Esophagus muscularis mucosa (tissue), 4 donors: ENCODE measurements around the gene UNC5CL. TPM values are rescaled to one million over a fixed set of nuclear protein-coding genes. Genes with fewer than 3 reads are reported as not detected.
"Not testable (repeated sequence)": the region's sequence is repeated elsewhere in the genome, so short reads cannot be mapped to it uniquely, and the experiment has no call there.

Experiments used
- DNase-seq: peaks from one replicate; pipeline ENCODE4 v3.0.0-alpha.2; 2017; ENCODE audit errors: extremely low spot score
- H3K27ac ChIP-seq, 4 donors: fragments of 200-600 bp; sonication (generic); replicated peaks in 1 of 4; 1 replicate in 3 of 4; 2 replicates in 1 of 4; pipeline ENCODE4 v1.5.1; 2016 to 2019; ENCODE audit warnings: mild to moderate bottlenecking in 1 of 4
- H3K27me3 ChIP-seq, 4 donors: fragments of 200-600 bp; sonication (generic); one replicate each; pipeline versions ENCODE4 v1.5.1 to v1.6.0; 2016 to 2019
- H3K36me3 ChIP-seq, 4 donors: fragments of 200-600 bp; sonication (generic); one replicate each; pipeline ENCODE4 v1.5.1; 2016 to 2019
- H3K4me1 ChIP-seq, 4 donors: fragments of 200-600 bp; sonication (generic); one replicate each; pipeline ENCODE4 v1.5.1; 2016 to 2019
- H3K4me3 ChIP-seq, 4 donors: fragments of 200-600 bp; sonication (generic); 1 replicate in 2 of 4; 2 replicates in 2 of 4; pipeline ENCODE4 v1.5.1; 2016 to 2019; ENCODE audit warnings: mild to moderate bottlenecking in 4 of 4, moderate library complexity in 1 of 4
- H3K9me3 ChIP-seq, 4 donors: fragments of 200-600 bp; sonication (generic); 1 replicate in 3 of 4; 2 replicates in 1 of 4; pipeline ENCODE4 v1.5.1; 2016 to 2019
- CTCF ChIP-seq, 3 experiments: fragments of 200-600 bp in 2 of 3; fragments of 450-650 bp in 1 of 3; sonication (generic) in 2 of 3; IDR thresholded peaks; one replicate each; pipeline ENCODE4 v1.5.1; 2017 to 2019; ENCODE audit warnings: antibody characterized with exemption in 3 of 3, mild to moderate bottlenecking in 2 of 3, moderate library complexity in 1 of 3
- EP300 ChIP-seq: sonication (generic); formaldehyde crosslinking; IDR thresholded peaks from one replicate; pipeline ENCODE4 v1.6.1; 2017; ENCODE audit warnings: antibody characterized with exemption
- POLR2A ChIP-seq: fragments of 450-650 bp; IDR thresholded peaks from one replicate; pipeline ENCODE4 v1.6.1; 2017; ENCODE audit warnings: antibody characterized with exemption, moderate library complexity, mild to moderate bottlenecking, low read depth
- POLR2AphosphoS5 ChIP-seq, 2 donors: sonication (generic); formaldehyde crosslinking; IDR thresholded peaks; one replicate each; pipeline ENCODE4 v1.6.1; 2017; ENCODE audit warnings: antibody characterized with exemption in 2 of 2
- WGBS: methylation state at CpG from one replicate; pipeline ENCODE4 v1.1.5; 2018; 5-methylcytosine and 5-hydroxymethylcytosine counted together
- intact Hi-C: fragments of 100-400 bp; cut with DNase I; formaldehyde crosslinking; loops from one replicate; pipeline ENCODE4 v1.15.1; 2023
- total RNA-seq, 4 donors: library from RNA; depleted of rRNA; stranded (reverse); fragments of >200 nt; gene quantifications; one replicate each; pipeline versions ENCODE4 v1.1.0 to v1.2.1, GENCODE V29; 2016

Gene UNC5CL
- total RNA-seq, 4 donors from 2014 or later: 0.33 to 0.83 (median 0.60) TPM

GRCh38 chr6:41017663-41018062 lies 21.4 kb downstream of the UNC5CL start:
- Histone ChIP-seq H3K27ac (no peak overlapping the region), H3K36me3 (no peaks in the 10 kb centered on the region), H3K27me3 (no peaks in the 10 kb centered on the region), H3K9me3 (no peaks in the 10 kb centered on the region), H3K4me3 (no peak overlapping the region), H3K4me1 (peaks cover 0 to 4% (median 0%) of the 10 kb centered on the region in 4 donors)
- WGBS: no CpG with 5 or more reads among the region's 1 CpG
- TF ChIP-seq EP300 (no peak), POLR2AphosphoS5 (IDR thresholded peaks at IDR 0.05) (no peak), CTCF (IDR thresholded peaks at IDR 0.05) (no peak), POLR2A (no peak)
- intact Hi-C loops: no loop called here
- DNase-seq: no peak

- 98% methylated on average over 5 of the region's 5 CpGs for WGBS
- intact Hi-C loops: not testable (repeated sequence)
These were observed 23.2 kb downstream of the UNC5CL start for GRCh38 chr6:41015860-41016259.

GRCh38 chr6:41014780-41015179 lies 24.2 kb downstream of the UNC5CL start:
- H3K9me3 ChIP-seq: no peaks in the 10 kb centered on the region
- intact Hi-C loops: no loop called here
- H3K27me3 ChIP-seq: no peaks in the 10 kb centered on the region
- H3K36me3 ChIP-seq: no peaks in the 10 kb centered on the region
- H3K27ac ChIP-seq: no peak overlapping the region
- no peaks in the 10 kb centered on the region for H3K4me1 ChIP-seq
- WGBS: 92% methylated on average over 4 of the region's 4 CpGs
- no peak overlapping the region for H3K4me3 ChIP-seq
- TF ChIP-seq POLR2AphosphoS5 (IDR thresholded peaks at IDR 0.05) (no peak), POLR2A (no peak), EP300 (no peak), CTCF (IDR thresholded peaks at IDR 0.05) (no peak)
- DNase-seq: no peak

More at GRCh38 chr6:41015860-41016259, 23.2 kb downstream of the UNC5CL start:
- H3K27ac ChIP-seq, H3K36me3 ChIP-seq, H3K4me3 ChIP-seq, H3K4me1 ChIP-seq, DNase-seq, H3K9me3 ChIP-seq, H3K27me3 ChIP-seq: not testable (repeated sequence)

- Histone ChIP-seq H3K9me3 (no peaks in the 10 kb centered on the region), H3K27ac (no peak overlapping the region), H3K36me3 (no peaks in the 10 kb centered on the region), H3K4me3 (no peak overlapping the region), H3K4me1 (no peaks in the 10 kb centered on the region), H3K27me3 (no peaks in the 10 kb centered on the region)
- no peak for TF ChIP-seq POLR2AphosphoS5 (IDR thresholded peaks at IDR 0.05)
- TF ChIP-seq CTCF (IDR thresholded peaks at IDR 0.05): no peak
- TF ChIP-seq EP300: no peak
- no peak for TF ChIP-seq POLR2A
- whole genome bisulfite sequencing: 89% methylated on average over 5 of the region's 5 CpGs
- no peak for DNase-seq
- intact Hi-C loops: no loop called here
These were observed 25.4 kb downstream of the UNC5CL start for GRCh38 chr6:41013466-41014153.

GRCh38 chr6:41011673-41012072 lies 27.3 kb downstream of the UNC5CL start:
- no peak overlapping the region for H3K27ac ChIP-seq
- no peaks in the 10 kb centered on the region for H3K36me3 ChIP-seq
- no peaks in the 10 kb centered on the region for H3K27me3 ChIP-seq
- 92% methylated on average over 2 of the region's 2 CpGs for WGBS
- intact Hi-C loops: no loop called here
- no peak for DNase-seq
- TF ChIP-seq CTCF (IDR thresholded peaks at IDR 0.05): no peak
- no peak for TF ChIP-seq POLR2A
- H3K4me1 ChIP-seq: no peaks in the 10 kb centered on the region
- H3K9me3 ChIP-seq: no peaks in the 10 kb centered on the region
- H3K4me3 ChIP-seq: no peak overlapping the region
